Measurements from ENCODE around the gene PLD6. TPM values are rescaled to one million over a fixed set of nuclear protein-coding genes. Genes with fewer than 3 reads are reported as not detected.

Gene PLD6
- total RNA-seq, 1 experiment from 2014 or later = 0.09 TPM

DNA sequence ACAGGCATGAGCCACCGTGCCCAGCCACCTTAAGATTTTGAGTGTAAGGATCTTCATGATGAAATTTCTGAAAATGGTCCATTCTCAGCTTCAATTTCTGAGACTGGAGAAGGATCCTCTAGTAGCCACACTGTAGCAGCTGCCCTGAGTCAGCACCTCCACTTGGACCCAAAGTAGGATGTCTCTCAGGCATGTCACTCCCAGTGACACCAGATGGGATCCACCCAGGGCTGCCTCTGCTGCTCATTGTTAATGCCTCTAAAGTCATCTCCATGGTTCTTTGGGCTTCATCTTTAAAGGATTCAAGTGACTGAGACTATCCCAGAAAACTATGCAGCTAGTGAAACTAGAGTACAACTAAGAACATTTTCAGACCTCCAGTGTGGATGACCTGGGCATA lies 7.9 kb downstream of the PLD6 start:
- Mint-ChIP-seq H3K4me3 (no peak overlapping the region), H3K27ac (no peak overlapping the region), H3K36me3 (ENCODE audit: insufficient read depth in 1 of 3, low read depth in 3 of 3) (no peaks in the 10 kb centered on the region), H3K9me3 (no peaks in the 10 kb centered on the region), H3K4me1 (no peaks in the 10 kb centered on the region), H3K27me3 (ENCODE audit: low read depth) (peaks cover 4% of the 10 kb centered on the region)
- no peak overlapping the region for H2BK15ac ChIP-seq (ENCODE audit: low read depth, low read length)
- TF ChIP-seq, protein P1, sequence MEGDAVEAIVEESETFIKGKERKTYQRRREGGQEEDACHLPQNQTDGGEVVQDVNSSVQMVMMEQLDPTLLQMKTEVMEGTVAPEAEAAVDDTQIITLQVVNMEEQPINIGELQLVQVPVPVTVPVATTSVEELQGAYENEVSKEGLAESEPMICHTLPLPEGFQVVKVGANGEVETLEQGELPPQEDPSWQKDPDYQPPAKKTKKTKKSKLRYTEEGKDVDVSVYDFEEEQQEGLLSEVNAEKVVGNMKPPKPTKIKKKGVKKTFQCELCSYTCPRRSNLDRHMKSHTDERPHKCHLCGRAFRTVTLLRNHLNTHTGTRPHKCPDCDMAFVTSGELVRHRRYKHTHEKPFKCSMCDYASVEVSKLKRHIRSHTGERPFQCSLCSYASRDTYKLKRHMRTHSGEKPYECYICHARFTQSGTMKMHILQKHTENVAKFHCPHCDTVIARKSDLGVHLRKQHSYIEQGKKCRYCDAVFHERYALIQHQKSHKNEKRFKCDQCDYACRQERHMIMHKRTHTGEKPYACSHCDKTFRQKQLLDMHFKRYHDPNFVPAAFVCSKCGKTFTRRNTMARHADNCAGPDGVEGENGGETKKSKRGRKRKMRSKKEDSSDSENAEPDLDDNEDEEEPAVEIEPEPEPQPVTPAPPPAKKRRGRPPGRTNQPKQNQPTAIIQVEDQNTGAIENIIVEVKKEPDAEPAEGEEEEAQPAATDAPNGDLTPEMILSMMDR (conservative IDR thresholded peaks at IDR 0.05) = no peak
- H4K8ac ChIP-seq (replicated peaks; ENCODE audit: insufficient read length, low read depth, low read length) = no peak overlapping the region
- H3K56ac ChIP-seq (ENCODE audit: insufficient read length, low read depth, low read length) = no peak overlapping the region
- no peak overlapping the region for H3K4ac ChIP-seq (ENCODE audit: low read depth, low read length)
- no peak overlapping the region for H3K27ac ChIP-seq (ENCODE audit: insufficient read length, low read depth, low read length)
- H3K9ac ChIP-seq (ENCODE audit: extremely low read depth, insufficient read length, low read length) = no peak overlapping the region
- H3K4me2 ChIP-seq (ENCODE audit: insufficient read depth, insufficient read length, low read length) = no peak overlapping the region
- no peak overlapping the region for H2BK12ac ChIP-seq (ENCODE audit: insufficient read length, low read depth, low read length)
- peaks cover 3% of the 10 kb centered on the region for H3K23me2 ChIP-seq (ENCODE audit: insufficient read length, low read depth, low read length, poor library complexity, severe bottlenecking)
- H2BK5ac ChIP-seq (ENCODE audit: insufficient read length, low read length) = no peak overlapping the region
- no peak overlapping the region for H2AK5ac ChIP-seq (ENCODE audit: insufficient read length, low read length)
- no peak overlapping the region for H3T11ph ChIP-seq (ENCODE audit: low read length)
- no peak overlapping the region for H4K91ac ChIP-seq (ENCODE audit: insufficient read length, low read depth, low read length)
- no peak overlapping the region for H3K23ac ChIP-seq (ENCODE audit: insufficient read length, low read depth, low read length)
- no peak overlapping the region for H4K5ac ChIP-seq (ENCODE audit: insufficient read length, low read depth, low read length)
- H3K14ac ChIP-seq (ENCODE audit: insufficient read depth, low read length) = no peak overlapping the region
- no peak for DNase-seq
- no peaks in the 10 kb centered on the region for H3K4me1 ChIP-seq (ENCODE audit: insufficient read depth, low read length)
- H2BK20ac ChIP-seq (ENCODE audit: low read depth, low read length, poor library complexity, severe bottlenecking) = no peak overlapping the region
- H3K18ac ChIP-seq (ENCODE audit: insufficient read length, low read depth, low read length) = no peak overlapping the region
- no peaks in the 10 kb centered on the region for H3K9me3 ChIP-seq (ENCODE audit: control insufficient read depth, low read depth, low read length)
- no peak overlapping the region for H2AFZ ChIP-seq (ENCODE audit: low read length)
- WGBS (ENCODE audit: extremely low coverage, insufficient read length, low lambda C conversion rate) = no CpG with 5 or more reads among the region's 1 CpG
- H3K79me1 ChIP-seq (ENCODE audit: insufficient read depth, low read depth, low read length, poor library complexity, severe bottlenecking) = no peaks in the 10 kb centered on the region
- no peaks in the 10 kb centered on the region for H3K27me3 ChIP-seq (ENCODE audit: insufficient read depth, low read length)
- H4K20me1 ChIP-seq (ENCODE audit: control insufficient read depth, insufficient read depth, insufficient read length) = no peaks in the 10 kb centered on the region
- H3K79me2 ChIP-seq (ENCODE audit: insufficient read depth, low read length) = no peaks in the 10 kb centered on the region
- no peak overlapping the region for H2BK120ac ChIP-seq (ENCODE audit: low read depth, low read length, poor library complexity, severe bottlenecking)

Measured in H9 (cell line).